IPS DF 4.7 (cell line): ENCODE results near the gene SLC38A9.
"Not testable (repeated sequence)": the region's sequence is repeated elsewhere in the genome, so short reads cannot be mapped to it uniquely, and the experiment has no call there.

Experiments
- DNase-seq: peaks from one replicate; pipeline ENCODE4 v3.0.0-alpha.2; 2013; ENCODE audit warnings: low spot score; ENCODE audit errors: extremely low read depth

Gene SLC38A9

DNA sequence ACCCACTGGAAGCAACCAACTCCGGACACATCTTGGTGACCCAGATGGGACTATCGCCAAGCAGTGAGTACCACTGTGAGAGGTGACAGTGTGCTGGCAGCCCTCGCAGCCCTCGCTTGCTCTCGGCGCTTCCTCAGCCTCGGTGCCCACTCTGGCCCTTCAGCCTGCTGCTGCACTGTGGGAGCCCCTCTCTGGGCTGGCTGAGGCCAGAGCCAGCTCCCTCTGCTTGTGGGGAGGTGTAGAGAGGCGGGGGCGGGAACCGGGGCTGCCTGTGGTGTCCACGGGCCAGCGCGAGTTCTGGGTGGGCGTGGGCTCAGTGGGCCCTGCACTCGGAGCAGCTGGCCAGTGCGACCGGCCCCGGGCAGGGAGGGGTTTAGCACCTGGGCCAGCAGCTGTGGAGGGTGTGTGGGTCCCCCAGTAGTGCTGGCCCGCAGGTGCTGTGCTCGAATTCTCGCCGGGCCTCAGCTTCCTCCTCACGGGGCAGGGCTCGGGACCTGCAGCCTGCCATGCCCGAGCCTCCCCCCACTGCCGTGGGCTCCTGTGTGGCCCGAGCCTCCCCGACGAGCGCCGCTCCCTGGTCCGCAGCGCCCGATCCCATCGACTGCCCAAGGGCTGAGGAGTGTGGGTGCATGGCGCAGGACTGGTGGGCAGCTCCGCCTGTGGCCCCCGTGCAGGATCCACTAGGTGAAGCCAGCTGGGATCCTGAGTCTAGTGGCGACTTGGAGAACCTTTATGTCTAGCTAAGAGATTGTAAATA is 98.8 kb downstream of the SLC38A9 start:
- no peak for DNase-seq

DNA sequence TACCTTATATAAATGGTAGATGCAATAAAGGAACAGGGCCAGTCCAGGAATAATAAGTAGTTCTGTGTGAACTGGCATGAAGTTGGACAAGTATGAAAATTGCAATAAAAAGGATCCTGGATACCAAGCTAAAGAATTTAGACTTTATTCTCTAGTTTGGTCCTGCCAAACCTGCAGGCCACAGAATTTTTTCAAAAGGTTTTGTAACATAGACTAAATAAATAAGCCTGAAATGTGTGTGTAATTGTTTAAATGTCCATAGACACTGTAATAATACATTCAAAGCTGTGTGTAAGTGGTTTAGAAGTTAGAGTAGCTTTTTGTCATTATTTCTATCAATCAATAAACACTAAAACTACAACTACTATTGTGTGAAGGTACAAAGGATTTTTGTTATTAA is 101.6 kb downstream of the SLC38A9 start:
- no peak for DNase-seq

GRCh38 chr5:55609413-55609812 is 102.7 kb downstream of the SLC38A9 start:
- DNase-seq = no peak

DNA sequence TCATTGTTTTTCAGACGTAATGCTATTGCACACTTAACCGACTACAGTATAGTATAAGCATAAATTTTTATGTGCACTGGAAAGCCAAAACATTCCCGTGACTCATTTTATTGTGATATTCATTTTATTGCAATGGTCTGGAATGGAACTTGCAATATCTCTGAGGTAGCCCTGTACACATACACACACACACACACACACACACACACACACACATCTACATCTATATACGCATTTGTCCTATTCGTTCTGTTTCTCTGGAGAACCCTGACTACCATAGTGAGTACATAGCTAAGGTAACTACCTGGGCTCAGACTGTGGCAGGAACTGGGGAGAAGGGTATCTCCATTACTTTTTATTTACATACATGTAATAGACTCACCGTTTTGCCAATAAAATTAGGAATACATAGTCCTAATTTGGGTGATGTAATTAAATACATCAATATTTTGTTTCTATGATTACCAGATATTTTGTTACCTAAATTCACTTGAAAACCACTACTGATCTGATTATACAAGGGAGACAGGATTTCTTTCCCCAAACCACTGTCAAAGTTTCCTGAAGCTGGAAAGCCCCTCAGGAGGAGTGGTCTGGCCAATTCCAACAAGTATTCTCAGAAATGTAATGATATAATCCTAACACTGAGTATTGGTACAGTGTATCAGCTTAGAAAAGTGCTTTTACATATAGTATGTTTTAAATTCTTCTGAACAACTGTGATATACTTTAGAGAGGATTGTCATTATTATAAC is 103.4 kb downstream of the SLC38A9 start:
- no peak for DNase-seq

DNA sequence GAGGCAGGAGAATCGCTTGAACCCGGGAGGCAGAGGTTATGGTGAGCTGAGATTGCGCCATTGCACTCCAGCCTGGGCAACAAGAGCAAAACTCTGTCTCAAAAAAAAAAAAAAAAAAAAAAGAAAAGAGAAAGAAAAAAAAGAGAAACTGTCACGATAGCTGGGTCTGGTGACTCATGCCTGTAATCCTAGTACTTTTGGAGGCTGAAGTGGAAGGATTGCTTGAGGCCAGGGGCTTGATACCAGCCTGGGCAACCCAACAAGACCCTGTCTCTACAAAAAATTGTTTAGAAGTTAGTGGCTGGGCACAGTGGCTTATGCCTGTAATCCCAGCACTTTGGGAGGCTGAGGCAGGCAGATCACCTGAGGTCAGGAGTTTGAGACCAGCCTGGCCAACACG is 104.8 kb downstream of the SLC38A9 start:
- DNase-seq = not testable (repeated sequence)

DNA sequence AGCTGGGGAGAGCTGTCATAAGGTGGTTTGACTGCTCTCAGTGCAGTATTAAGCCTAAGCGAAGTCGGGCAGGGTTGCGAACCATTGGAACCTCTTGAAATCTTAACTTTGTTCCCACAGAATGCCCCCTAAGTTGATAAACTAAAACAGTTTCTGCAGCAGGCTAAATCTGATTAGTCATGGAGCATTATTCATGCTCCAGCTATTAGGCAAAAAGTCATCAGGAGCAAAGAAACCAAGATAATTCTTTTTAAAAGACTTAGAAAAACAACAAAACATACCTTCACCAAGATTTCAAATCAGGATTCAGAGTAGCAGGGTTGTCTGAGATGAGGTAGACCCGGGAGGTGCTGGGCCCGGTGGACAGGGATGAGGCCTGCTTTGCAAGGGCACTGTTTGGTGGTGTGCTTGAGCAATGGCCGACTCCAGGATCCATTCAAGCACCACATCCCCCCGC is 107.5 kb downstream of the SLC38A9 start:
- no peak for DNase-seq

GRCh38 chr5:55603922-55604321 is 108.2 kb downstream of the SLC38A9 start:
- no peak for DNase-seq

GRCh38 chr5:55601628-55602027 is 110.5 kb downstream of the SLC38A9 start:
- no peak for DNase-seq

DNA sequence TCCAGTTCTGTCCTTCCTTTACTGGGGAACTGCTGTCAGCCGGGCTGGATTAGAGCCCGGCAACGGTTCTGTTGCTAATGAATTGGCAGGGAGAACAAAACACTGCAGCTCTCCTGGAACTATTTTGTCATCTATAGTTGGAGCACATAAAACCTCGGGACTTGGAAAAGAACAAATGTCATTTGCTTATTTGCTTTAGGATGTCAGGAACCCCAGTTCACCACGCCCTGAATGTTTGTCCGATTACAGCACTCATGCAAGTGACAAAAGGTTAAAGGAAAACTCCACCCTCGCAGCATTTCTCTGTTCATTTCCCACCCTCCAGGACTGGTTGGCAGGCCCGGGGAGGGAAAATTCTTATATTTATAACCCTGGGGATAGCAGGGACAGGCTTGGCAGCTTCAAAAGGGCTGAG is 110.9 kb downstream of the SLC38A9 start:
- DNase-seq = no peak

DNA sequence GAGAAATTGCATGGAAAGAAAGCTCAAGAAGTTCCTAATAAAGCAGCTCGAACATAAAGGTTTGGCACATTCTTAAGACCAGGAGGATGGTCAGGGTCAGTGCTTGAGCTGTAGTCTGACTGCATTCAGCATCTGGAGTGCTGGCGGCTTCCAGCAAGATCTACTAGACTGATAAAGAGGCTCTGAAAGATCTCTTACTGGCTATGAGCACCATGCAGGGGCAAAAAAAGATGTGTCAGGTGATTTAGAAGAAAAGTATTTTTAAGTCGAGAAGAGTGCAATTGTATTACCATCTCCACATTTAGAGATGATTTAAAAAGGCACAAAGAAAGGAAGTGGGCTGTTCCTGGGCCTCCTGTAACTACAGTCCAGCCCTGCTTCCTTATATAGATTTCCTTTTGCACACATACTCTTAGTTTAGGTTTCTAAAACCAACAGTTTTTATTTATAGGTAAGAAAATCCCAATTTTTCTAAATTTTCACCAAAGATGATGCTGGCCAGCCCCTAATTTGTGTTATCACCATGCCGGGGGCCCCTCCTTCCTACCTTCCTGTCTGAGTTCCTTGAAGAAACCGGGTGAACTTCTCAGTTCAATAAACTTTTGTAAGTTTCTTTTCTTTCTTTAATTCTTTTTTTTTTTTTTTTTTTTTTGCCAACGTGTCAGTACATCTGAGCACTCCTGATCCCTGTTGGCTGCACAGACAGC is 111.5 kb downstream of the SLC38A9 start:
- no peak for DNase-seq

DNA sequence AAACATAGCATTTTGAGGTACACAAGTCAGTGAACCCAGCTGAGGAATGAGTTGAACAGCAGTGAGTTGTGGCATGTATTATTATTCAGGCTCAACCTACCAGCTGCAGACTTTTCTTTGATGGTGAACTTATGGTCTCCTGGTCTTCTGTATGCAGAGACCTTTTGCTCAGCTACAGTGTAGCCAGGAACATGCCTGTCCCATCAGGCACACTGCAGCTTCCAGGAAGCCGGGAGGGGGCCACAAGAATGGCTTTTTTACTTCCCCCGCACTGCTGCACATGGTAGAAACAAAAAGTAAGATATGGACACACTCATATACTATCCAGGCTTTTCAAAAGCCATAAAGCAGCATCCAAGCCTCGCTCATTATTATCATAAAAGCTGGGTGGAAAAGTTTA is 112.0 kb downstream of the SLC38A9 start:
- DNase-seq = no peak

DNA sequence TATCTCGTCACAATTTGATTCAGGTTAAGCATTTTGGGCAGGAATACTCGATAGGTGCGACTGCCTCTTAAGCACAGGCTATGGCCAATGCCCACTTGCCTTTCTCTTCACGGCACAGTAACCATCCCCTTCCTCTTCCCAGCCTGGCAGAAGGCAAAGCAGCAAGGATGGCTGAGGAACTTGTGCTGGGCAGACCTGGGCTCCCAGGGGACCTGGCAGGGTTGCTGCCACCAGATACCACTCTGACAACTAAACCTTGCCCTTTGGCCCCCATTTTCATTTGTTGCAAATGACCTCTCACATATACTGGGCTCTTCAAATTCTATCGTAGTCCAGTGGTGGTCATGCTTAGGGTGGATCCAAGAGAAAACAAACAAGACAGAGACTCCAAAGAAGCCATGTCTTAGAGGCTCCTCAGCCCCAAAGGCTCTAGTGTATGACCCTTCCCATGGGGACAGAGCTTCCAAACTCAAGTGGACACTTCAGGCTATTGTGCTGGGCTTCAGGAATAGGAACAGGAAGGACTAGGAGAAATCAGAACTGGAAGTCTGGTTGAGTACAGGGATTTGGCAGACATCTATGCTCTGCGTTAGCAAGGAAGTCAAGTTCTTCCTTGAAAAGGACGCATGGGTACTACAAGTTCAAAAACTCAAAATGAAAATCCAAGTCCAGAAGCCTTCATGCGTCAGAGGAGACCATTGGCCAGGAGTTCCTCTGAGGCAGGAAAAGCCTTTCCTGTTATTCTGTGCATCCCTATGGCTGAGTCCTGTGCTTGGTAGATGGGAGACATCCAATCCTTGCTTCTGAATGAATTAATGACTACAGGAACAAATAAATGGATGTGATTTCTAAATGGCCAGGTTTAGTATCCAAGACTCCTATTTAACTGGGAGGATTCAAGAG is 112.7 kb downstream of the SLC38A9 start:
- no peak for DNase-seq

GRCh38 chr5:55597014-55597981 is 114.8 kb downstream of the SLC38A9 start:
- no peak for DNase-seq

- no peak for DNase-seq
Observed at GRCh38 chr5:55594671-55595070, 117.5 kb downstream of the SLC38A9 start.

- no peak for DNase-seq
Observed at GRCh38 chr5:55593115-55593472, 119.0 kb downstream of the SLC38A9 start.

DNA sequence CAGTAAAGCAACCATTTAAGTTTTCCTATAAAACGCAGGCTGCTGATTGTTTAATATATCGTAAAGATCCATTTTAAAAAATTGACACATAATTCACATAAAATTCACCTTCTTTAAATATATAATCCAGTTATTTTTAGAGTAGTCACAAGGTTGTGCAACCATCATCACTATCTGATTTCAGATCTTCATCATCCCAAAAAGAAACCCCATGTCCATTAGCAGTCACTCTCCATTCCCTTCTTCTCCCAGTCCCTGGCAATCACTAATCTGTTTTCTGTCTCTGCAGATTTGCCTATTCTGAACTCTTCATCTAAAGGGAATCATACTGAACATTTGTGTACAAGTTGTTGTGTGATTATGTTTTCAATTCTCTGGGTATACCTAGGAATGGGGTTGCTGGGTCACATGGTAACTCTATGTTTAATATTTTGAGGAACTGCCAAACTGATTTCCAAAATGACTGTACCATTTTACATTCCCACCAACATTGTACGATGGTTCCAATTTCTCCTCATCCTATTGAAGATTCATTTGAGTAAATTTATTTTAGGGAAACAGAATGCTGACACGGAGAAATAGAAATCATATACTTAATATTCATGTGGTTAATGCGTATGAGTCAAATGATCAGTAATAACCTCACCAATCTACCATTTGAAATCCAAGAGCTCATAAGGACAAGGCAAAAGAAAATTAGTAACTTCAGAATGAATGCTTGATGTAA is 119.6 kb downstream of the SLC38A9 start:
- no peak for DNase-seq

DNA sequence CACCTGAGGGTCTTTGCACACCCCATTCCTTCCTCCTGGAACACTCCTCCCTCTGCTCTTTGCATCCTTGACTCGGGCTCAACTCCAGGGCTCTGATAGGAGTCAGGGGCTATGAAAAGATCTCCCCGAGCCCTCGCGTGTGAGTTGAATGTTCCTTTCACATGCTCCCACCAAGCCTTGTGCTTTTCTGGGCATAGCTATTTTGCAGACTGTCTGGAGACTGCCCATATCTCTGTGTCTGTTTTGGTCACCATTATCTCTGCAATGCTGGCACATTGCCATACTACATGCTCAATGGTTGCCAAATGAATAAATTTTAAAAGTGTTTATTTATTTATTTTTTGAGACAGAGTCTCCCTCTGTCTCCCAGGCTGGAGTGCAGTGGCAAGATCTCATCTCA is 120.4 kb downstream of the SLC38A9 start:
- DNase-seq = no peak

GRCh38 chr5:55585206-55585610 is 126.9 kb downstream of the SLC38A9 start:
- DNase-seq = no peak
